ENCODE data around the gene SCYL1.

Gene SCYL1

DNA sequence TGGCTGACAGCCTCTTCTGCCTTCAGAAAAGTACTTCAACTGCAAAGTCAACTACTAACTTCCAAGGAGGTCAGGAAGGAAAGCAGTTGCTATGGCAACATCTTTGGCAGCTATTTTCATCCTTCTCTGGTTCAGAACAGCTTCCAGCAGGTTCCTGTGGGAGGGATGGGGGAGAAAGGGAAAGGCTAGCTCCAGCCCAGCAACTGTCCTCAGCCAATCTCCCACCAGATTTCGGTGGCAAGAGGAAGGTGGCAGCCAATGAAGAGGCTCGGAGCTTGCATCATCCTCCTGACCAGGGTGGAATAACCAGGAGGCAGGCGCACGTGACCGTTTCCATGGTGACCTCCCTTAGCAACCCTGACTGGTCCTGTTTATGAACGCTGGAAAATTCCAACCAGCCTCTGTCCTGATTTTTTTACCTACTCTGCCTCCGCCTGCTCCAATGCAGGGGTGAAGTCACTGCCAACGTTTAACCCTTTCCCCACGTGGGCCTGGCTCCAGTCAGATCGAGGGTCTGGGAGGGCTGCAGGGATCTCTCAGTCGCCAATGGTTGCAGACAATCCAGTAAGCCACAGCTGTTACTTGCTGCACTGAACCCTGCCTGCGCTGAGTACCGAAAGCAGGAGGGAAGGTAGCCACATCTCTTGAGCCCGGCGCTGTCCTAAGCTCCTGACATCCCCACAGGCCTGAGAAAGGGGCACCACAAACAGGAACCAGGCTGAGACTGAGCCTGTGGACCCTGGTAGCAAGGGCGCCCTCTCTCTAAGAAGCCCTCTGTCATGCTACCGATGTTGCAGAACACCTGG lies 37.2 kb upstream of the SCYL1 start:
- no peak for TF ChIP-seq FOXP2 (optimal IDR thresholded peaks at IDR 0.05; ENCODE audit: borderline replicate concordance, extremely low read depth, extremely low read length, insufficient read depth)
- TF ChIP-seq, protein P1, sequence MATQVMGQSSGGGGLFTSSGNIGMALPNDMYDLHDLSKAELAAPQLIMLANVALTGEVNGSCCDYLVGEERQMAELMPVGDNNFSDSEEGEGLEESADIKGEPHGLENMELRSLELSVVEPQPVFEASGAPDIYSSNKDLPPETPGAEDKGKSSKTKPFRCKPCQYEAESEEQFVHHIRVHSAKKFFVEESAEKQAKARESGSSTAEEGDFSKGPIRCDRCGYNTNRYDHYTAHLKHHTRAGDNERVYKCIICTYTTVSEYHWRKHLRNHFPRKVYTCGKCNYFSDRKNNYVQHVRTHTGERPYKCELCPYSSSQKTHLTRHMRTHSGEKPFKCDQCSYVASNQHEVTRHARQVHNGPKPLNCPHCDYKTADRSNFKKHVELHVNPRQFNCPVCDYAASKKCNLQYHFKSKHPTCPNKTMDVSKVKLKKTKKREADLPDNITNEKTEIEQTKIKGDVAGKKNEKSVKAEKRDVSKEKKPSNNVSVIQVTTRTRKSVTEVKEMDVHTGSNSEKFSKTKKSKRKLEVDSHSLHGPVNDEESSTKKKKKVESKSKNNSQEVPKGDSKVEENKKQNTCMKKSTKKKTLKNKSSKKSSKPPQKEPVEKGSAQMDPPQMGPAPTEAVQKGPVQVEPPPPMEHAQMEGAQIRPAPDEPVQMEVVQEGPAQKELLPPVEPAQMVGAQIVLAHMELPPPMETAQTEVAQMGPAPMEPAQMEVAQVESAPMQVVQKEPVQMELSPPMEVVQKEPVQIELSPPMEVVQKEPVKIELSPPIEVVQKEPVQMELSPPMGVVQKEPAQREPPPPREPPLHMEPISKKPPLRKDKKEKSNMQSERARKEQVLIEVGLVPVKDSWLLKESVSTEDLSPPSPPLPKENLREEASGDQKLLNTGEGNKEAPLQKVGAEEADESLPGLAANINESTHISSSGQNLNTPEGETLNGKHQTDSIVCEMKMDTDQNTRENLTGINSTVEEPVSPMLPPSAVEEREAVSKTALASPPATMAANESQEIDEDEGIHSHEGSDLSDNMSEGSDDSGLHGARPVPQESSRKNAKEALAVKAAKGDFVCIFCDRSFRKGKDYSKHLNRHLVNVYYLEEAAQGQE (IDR thresholded peaks at IDR 0.05; ENCODE audit: insufficient read depth in 1 of 2, low read depth in 2 of 2, low read length in 2 of 2) = 0 out of 4 replicates have a peak, but pooled peaks of 1 of the 2 experiments have one; percentile 33
- TF ChIP-seq SIN3A (IDR thresholded peaks at IDR 0.05; ENCODE audit: borderline replicate concordance, insufficient read depth, low read length) = peak; percentile 64; the same call in 1 of the 2 replicates
- peak; percentile 46; the same call in 1 of the 2 replicates for TF ChIP-seq TAF1 (IDR thresholded peaks at IDR 0.05; ENCODE audit: borderline replicate concordance, insufficient read depth, low read length)

DNA sequence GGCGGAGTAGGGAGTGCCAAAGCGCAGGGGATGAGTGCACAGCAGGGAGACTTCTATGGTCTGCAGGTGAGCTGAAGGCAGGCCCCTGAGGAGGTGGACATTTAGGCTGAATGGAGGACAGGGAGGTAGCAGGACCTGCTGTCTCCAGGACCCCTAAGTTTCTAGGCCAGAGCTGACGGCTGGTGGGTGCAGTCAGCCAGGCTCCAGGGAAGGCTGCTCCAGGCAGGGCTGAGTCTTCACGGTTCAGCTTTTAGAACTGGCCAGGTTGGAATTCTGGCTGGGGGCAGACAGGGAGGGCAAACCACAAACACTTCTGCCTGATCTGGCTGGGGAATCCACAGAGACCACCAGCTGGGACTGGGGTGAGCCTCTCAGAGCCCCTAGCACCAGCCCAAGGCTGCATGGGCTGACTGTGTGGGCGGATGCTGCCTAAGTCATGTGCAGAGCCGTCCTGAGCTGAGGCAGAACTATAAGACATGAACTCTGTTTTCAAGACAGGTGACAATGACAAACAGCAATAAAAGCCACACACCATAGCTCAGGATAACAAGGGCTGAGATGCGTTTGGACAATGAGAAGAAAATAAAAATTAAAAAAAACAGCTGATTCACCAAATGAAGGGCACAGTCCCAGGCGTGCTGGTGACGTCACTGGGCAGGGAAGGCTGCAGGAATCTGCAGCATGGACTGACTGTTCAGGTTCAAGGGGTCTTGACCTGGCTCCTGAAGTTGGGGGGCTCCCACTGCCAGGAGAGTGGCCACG lies 36.4 kb upstream of the SCYL1 start:
- TF ChIP-seq TAF1 (IDR thresholded peaks at IDR 0.05; ENCODE audit: borderline replicate concordance, insufficient read depth, low read length) (no peak), POLR2AphosphoS5 (IDR thresholded peaks at IDR 0.05; ENCODE audit: low read depth, low read length) (no peak), FOXP2 (optimal IDR thresholded peaks at IDR 0.05; ENCODE audit: borderline replicate concordance, extremely low read depth, extremely low read length, insufficient read depth) (no peak), SIN3A (IDR thresholded peaks at IDR 0.05; ENCODE audit: borderline replicate concordance, insufficient read depth, low read length) (no peak)
- TF ChIP-seq, protein P1 (IDR thresholded peaks at IDR 0.05; ENCODE audit: insufficient read depth in 1 of 2, low read depth in 2 of 2, low read length in 2 of 2) = no peak

DNA sequence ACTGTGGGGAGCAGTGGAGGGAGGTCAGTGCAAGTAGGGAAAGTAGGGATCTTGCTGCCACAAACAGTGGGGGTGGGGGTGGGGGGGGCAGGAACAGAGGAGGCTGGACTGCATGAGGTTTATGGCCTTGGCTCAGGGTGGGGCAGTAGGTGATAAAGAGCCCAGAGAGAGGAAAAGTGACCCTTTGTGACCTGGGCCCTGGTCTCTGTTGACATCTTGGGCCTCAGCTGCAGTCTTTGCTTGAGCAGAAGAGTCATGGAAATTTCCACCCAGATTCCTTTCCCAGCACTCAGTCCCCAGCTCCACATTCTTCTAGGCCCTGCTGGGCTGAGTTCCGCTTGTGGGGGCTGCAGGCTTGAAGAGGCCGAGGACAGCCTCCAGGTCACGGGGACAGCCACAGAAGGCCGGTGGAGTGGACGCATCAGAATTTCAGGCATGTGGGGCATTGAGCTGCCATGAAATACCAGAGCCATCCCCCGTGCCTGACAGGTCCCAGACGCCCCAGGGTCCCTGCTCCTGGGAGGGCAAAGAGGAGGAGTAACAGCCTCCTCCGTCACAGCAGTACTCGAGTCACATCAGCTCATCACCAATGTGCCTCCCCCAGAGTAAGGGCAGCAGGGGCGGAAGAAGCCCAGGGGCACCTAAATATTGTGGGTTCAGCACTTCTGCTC lies 35.7 kb upstream of the SCYL1 start:
- TF ChIP-seq TAF1 (IDR thresholded peaks at IDR 0.05; ENCODE audit: borderline replicate concordance, insufficient read depth, low read length) (no peak), POLR2AphosphoS5 (IDR thresholded peaks at IDR 0.05; ENCODE audit: low read depth, low read length) (no peak), SIN3A (IDR thresholded peaks at IDR 0.05; ENCODE audit: borderline replicate concordance, insufficient read depth, low read length) (no peak)
- TF ChIP-seq, protein P1 (IDR thresholded peaks at IDR 0.05; ENCODE audit: insufficient read depth in 1 of 2, low read depth in 2 of 2, low read length in 2 of 2) = no peak

DNA sequence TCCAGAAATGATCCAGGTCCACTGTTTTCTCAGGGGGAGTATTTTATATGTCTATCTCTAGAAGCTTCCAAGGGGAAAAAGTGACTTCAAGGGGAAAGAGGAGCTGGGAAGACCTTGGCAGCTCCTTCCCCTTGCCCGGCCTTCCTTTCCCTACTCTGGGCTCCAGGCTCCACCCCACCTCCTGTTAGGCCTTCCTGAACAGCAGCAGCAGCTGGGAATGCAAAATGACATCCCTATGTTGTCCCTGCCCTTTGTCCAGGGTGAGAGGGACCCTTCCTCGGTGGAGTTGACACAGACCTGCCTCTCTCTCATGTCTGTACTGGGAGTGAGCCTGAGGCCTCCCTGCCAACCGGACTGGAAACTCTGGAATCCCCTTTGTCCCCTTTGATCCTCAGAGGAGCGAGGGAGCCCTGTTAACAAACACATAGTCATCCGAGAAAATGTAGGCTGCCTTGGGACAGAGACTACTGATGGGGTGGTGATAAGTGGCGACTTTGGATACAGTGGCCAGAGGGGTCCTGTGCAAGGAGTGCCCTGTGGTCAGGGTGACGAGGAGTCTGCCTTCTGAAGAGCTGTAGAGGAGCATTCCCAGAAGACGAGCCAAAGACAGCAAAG lies 35.1 kb upstream of the SCYL1 start:
- no peak for TF ChIP-seq POLR2AphosphoS5 (IDR thresholded peaks at IDR 0.05; ENCODE audit: low read depth, low read length)
- no peak for TF ChIP-seq FOXP2 (optimal IDR thresholded peaks at IDR 0.05; ENCODE audit: borderline replicate concordance, extremely low read depth, extremely low read length, insufficient read depth)
- TF ChIP-seq TAF1 (IDR thresholded peaks at IDR 0.05; ENCODE audit: borderline replicate concordance, insufficient read depth, low read length) = no peak
- TF ChIP-seq, protein P1 (IDR thresholded peaks at IDR 0.05; ENCODE audit: insufficient read depth in 1 of 2, low read depth in 2 of 2, low read length in 2 of 2) = no peak

Data from PFSK-1 (cell line).